A673 (cell line): ENCODE measurements around the gene ADAT3. TPM values are rescaled to one million over a fixed set of nuclear protein-coding genes. Genes with fewer than 3 reads are reported as not detected.

Source experiments
- BruUV-seq: library from RNA; stranded (reverse); fragments of 400-500 nt; replicated peaks from 2 replicates; lab custom pipeline; 2021; lab: Mats Ljungman, UMichigan
- CTCF ChIA-PET: fragments of 300-600 bp; sonication (Branson Sonifier 250); formaldehyde crosslinking; loops from one replicate; lab custom pipeline; 2022; ENCODE audit warnings: antibody characterized with exemption; lab: Charles Lee
- POLR2A ChIA-PET: fragments of 300-600 bp; sonication (Branson Sonifier 250); formaldehyde crosslinking; loops from one replicate; lab custom pipeline; 2022; ENCODE audit warnings: antibody characterized with exemption; ENCODE audit not compliant: low non-redundant PET; lab: Charles Lee
- DNase-seq: peaks from one replicate; pipeline ENCODE4 v3.0.0-alpha.2; 2015; ENCODE audit warnings: low spot score
- H3K27ac ChIP-seq: fragments of 200-600 bp; sonication (generic); 2 replicates; pipeline ENCODE4 v1.5.1; 2016; ENCODE audit warnings: mixed run types, low read depth, mild to moderate bottlenecking, mixed read lengths, antibody characterized with exemption, low read length; ENCODE audit not compliant: poor library complexity, severe bottlenecking
- H3K27me3 ChIP-seq: fragments of 200-600 bp; sonication (generic); replicated peaks from 2 replicates; pipeline ENCODE4 v1.6.1; 2017; ENCODE audit warnings: mixed run types, low read depth, mild to moderate bottlenecking, mixed read lengths, antibody characterized with exemption, low read length; ENCODE audit not compliant: insufficient read depth, poor library complexity
- H3K36me3 ChIP-seq: fragments of 200-600 bp; sonication (generic); 2 replicates; pipeline ENCODE4 v1.6.1; 2016; ENCODE audit warnings: mixed run types, mild to moderate bottlenecking, mixed read lengths, antibody characterized with exemption, low read length; ENCODE audit not compliant: insufficient read depth, poor library complexity, severe bottlenecking
- H3K4me1 ChIP-seq: fragments of 200-600 bp; sonication (generic); 2 replicates; pipeline ENCODE4 v1.6.1; 2017; ENCODE audit warnings: mixed run types, mild to moderate bottlenecking, mixed read lengths, antibody characterized with exemption, low read length; ENCODE audit not compliant: insufficient read depth, poor library complexity, severe bottlenecking
- H3K4me3 ChIP-seq: fragments of 200-600 bp; sonication (generic); 2 replicates; pipeline ENCODE4 v1.5.1; 2016; ENCODE audit warnings: low read depth, mixed run types, mild to moderate bottlenecking, mixed read lengths, low read length; ENCODE audit not compliant: poor library complexity, severe bottlenecking
- H3K9me3 ChIP-seq: fragments of 200-600 bp; sonication (generic); 2 replicates; pipeline ENCODE4 v1.6.1; 2016; ENCODE audit warnings: mixed run types, low read depth, mild to moderate bottlenecking, mixed read lengths, antibody characterized with exemption, low read length; ENCODE audit not compliant: poor library complexity, severe bottlenecking
- EZH2 ChIP-seq: fragments of 200-600 bp; sonication (generic); IDR thresholded peaks from 2 replicates; pipeline ENCODE4 v1.6.1; 2017; ENCODE audit warnings: borderline replicate concordance, low read depth, mild to moderate bottlenecking, mixed read lengths, antibody characterized with exemption, low read length; ENCODE audit not compliant: poor library complexity, severe bottlenecking
- intact Hi-C: fragments of 100-400 bp; cut with micrococcal nuclease; formaldehyde crosslinking; loops from one replicate; pipeline ENCODE4 v1.10.0; 2022; ENCODE audit not compliant: unreplicated experiment
- total RNA-seq: library from RNA; stranded (reverse); gene quantifications from 2 replicates; pipeline ENCODE4 v1.2.3, GENCODE V29; 2021
- TF ChIP-seq, protein P1 (sequence below): fragments of 300-800, 200-600 bp; sonication (generic); conservative IDR thresholded peaks from 2 replicates; pipeline ENCODE4 v1.5.1; 2017; ENCODE audit warnings: low read depth, mild to moderate bottlenecking, antibody characterized with exemption, low read length, moderate library complexity, mixed read lengths

The ADAT3 gene
- total RNA-seq, 1 experiment from 2014 or later, result 18.0 TPM

DNA sequence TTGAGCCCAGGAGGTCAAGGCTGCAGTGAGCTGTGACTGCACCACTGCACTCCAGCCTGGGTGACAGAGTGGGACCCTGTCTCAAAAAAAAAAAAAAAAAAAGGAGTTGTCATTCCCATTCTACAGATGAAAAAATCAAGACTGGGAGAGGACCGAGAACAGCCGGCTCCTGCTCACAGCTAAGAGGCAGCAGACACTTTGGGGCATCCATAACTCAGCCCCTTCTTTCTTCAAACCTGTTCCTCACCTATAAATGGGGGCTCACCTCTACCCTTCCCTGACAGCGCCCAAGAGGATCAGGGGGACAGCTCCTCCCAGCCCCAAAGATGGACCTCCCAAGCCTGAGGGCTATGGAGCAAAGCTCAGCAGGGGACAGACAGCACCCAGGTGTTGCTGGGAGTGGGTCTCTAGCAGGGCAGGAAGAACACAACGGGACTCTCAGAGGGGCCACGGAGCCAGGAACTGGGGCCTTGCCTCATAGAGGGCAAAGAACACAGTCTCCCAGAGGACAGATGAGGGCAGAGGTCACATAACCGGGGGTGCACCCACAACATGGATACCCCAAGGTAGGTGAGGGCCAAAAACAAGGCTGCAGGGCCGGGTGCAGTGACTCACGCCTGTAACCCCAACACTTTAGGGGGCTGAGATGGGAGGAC, 38.4 kb upstream of the ADAT3 start:
- peaks cover 3% of the 10 kb centered on the region for H3K36me3 ChIP-seq
- ChIA-PET CTCF (interaction anchor here (0.6 kb wide), 1 partner anchor 988 kb away, joined by 5 read pairs; no protein-coding TSS in a partner anchor), POLR2A (no interaction called here)
- DNase-seq, result no peak
- no peak overlapping the region for H3K27ac ChIP-seq
- TF ChIP-seq, protein P1, sequence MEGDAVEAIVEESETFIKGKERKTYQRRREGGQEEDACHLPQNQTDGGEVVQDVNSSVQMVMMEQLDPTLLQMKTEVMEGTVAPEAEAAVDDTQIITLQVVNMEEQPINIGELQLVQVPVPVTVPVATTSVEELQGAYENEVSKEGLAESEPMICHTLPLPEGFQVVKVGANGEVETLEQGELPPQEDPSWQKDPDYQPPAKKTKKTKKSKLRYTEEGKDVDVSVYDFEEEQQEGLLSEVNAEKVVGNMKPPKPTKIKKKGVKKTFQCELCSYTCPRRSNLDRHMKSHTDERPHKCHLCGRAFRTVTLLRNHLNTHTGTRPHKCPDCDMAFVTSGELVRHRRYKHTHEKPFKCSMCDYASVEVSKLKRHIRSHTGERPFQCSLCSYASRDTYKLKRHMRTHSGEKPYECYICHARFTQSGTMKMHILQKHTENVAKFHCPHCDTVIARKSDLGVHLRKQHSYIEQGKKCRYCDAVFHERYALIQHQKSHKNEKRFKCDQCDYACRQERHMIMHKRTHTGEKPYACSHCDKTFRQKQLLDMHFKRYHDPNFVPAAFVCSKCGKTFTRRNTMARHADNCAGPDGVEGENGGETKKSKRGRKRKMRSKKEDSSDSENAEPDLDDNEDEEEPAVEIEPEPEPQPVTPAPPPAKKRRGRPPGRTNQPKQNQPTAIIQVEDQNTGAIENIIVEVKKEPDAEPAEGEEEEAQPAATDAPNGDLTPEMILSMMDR, result no peak
- no peak for TF ChIP-seq EZH2
- no peaks in the 10 kb centered on the region for H3K27me3 ChIP-seq
- H3K4me3 ChIP-seq, result no peak overlapping the region
- BruUV-seq, result no TSS peak
- H3K4me1 ChIP-seq, result no peaks in the 10 kb centered on the region
- H3K9me3 ChIP-seq, result no peaks in the 10 kb centered on the region
- intact Hi-C loops, result no loop called here

DNA sequence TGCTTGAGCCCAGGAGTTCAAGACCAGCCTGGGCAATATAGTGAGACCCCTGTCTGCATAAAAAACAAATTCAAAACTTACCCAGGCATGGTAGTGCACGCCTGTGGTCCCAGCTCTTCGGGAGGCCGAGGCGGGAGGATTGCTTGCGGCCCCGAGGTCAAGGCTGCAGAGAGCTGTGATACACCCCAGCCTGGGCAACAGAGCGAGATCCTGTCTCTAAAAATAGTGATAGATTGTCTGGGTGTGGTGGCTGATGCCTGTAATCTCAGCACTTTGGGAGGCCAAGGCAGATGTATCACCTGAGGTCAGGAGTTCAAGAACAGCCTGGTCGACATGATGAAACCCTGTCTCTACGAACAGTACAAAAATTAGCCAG, 37.9 kb upstream of the ADAT3 start:
- Histone ChIP-seq H3K36me3 (peaks cover 5% of the 10 kb centered on the region), H3K4me3 (no peak overlapping the region), H3K27me3 (no peaks in the 10 kb centered on the region), H3K9me3 (no peaks in the 10 kb centered on the region), H3K27ac (no peak overlapping the region), H3K4me1 (no peaks in the 10 kb centered on the region)
- no TSS peak for BruUV-seq
- intact Hi-C loops, result no loop called here
- DNase-seq, result no peak
- CTCF ChIA-PET, result interaction anchor here (0.6 kb wide), 1 partner anchor 988 kb away, joined by 5 read pairs; no protein-coding TSS in a partner anchor
- POLR2A ChIA-PET, result no interaction called here
- TF ChIP-seq, protein P1, result no peak
- no peak for TF ChIP-seq EZH2

DNA sequence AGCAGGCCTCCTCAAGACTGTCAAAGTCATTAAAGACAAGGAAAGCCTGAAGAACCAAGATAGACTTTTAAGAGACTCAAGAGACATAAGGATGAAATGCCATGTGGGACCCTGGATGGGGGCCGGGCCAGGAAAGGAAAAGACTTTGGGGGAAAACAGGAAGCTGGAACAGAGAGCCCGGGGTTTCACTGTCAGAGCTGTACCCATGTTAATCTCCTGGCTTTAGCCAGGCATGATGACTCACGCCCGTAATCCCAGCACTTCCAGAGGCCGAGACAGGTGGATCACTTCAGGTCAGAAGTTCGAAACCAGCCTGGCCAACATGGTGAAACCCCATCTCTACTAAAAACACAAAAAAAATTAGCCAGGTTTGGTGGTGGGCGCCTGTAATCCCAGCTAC, 36.2 kb upstream of the ADAT3 start:
- DNase-seq, result no peak
- ChIA-PET CTCF (no interaction called here), POLR2A (no interaction called here)
- no TSS peak for BruUV-seq
- intact Hi-C loops, result no loop called here
- H3K4me1 ChIP-seq, result peaks cover 11% of the 10 kb centered on the region
- no peak for TF ChIP-seq EZH2
- TF ChIP-seq, protein P1, result no peak
- H3K36me3 ChIP-seq, result peaks cover 8% of the 10 kb centered on the region
- no peaks in the 10 kb centered on the region for H3K27me3 ChIP-seq
- peak overlapping the region; percentile 47 for H3K27ac ChIP-seq
- no peak overlapping the region for H3K4me3 ChIP-seq
- no peaks in the 10 kb centered on the region for H3K9me3 ChIP-seq
